CD14-positive monocyte (primary cell): ENCODE data around the gene DNAJB5. TPM values are rescaled to one million over a fixed set of nuclear protein-coding genes. Genes with fewer than 3 reads are reported as not detected.
A peak's percentile ranks its signal among the peaks of the same experiment; 100 is the strongest.

Experiments
- DNase-seq, 3 donors: peaks; one replicate each; pipeline ENCODE4 v3.0.0-alpha.2; 2011 to 2022
- H2AFZ ChIP-seq: 2 replicates; pipeline ENCODE4 v1.6.0; 2012; ENCODE audit warnings: mild to moderate bottlenecking, low read depth, low read length, inconsistent platforms; ENCODE audit not compliant: insufficient read depth, poor library complexity, severe bottlenecking
- H3K27ac ChIP-seq, 2 donors: 1 replicate in 1 of 2; 2 replicates in 1 of 2; pipeline ENCODE4 v1.5.1; 2012 to 2013; ENCODE audit warnings: low read length in 2 of 2, control low read depth in 1 of 2, inconsistent platforms in 1 of 2, low read depth in 1 of 2, mild to moderate bottlenecking in 1 of 2
- H3K27me3 ChIP-seq, 2 donors: one replicate each; pipeline versions ENCODE4 v1.6.0 to v1.6.1; 2011 to 2013; ENCODE audit warnings: low read length in 2 of 2; ENCODE audit not compliant: control insufficient read depth in 2 of 2, insufficient read depth in 2 of 2
- H3K36me3 ChIP-seq, 2 donors: replicated peaks in 1 of 2; 1 replicate in 1 of 2; 2 replicates in 1 of 2; pipeline versions ENCODE4 v1.5.1 to v1.6.1; 2012 to 2013; ENCODE audit warnings: low read length in 2 of 2, control low read depth in 1 of 2, inconsistent platforms in 1 of 2, mild to moderate bottlenecking in 1 of 2; ENCODE audit not compliant: insufficient read depth in 2 of 2, control insufficient read depth in 1 of 2
- H3K4me1 ChIP-seq, 2 donors: 1 replicate in 1 of 2; 2 replicates in 1 of 2; pipeline versions ENCODE4 v1.5.1 to v1.6.1; 2012 to 2013; ENCODE audit warnings: low read length in 2 of 2, control low read depth in 1 of 2, inconsistent platforms in 1 of 2, mild to moderate bottlenecking in 1 of 2, moderate library complexity in 1 of 2; ENCODE audit not compliant: insufficient read depth in 2 of 2, control insufficient read depth in 1 of 2
- H3K4me2 ChIP-seq: replicated peaks from 2 replicates; pipeline ENCODE3; 2012; ENCODE audit warnings: low read length, moderate library complexity, mild to moderate bottlenecking; ENCODE audit not compliant: poor library complexity, severe bottlenecking; ENCODE audit errors: extremely low read depth
- H3K4me3 ChIP-seq, 3 experiments: fragments of 200-600 bp in 1 of 3; sonication (generic) in 1 of 3; replicated peaks in 1 of 3; 1 replicate in 2 of 3; 2 replicates in 1 of 3; pipeline ENCODE4 v1.5.1; 2011 to 2013; ENCODE audit warnings: low read length in 3 of 3, mild to moderate bottlenecking in 3 of 3, control low read depth in 2 of 3, low read depth in 2 of 3, inconsistent platforms in 1 of 3, moderate library complexity in 1 of 3
- H3K79me2 ChIP-seq: 2 replicates; pipeline ENCODE4 v1.6.0; 2012; ENCODE audit warnings: mild to moderate bottlenecking, control low read depth, inconsistent platforms, low read length, moderate library complexity; ENCODE audit not compliant: insufficient read depth
- H3K9ac ChIP-seq: 2 replicates; pipeline ENCODE4 v1.6.0; 2017; ENCODE audit warnings: low read length, mild to moderate bottlenecking; ENCODE audit not compliant: insufficient read depth, poor library complexity, severe bottlenecking
- H3K9me3 ChIP-seq, 2 donors: replicated peaks in 1 of 2; 1 replicate in 1 of 2; 2 replicates in 1 of 2; pipeline versions ENCODE4 v1.5.1 to v1.6.1; 2012 to 2013; ENCODE audit warnings: low read length in 2 of 2, control low read depth in 1 of 2; ENCODE audit not compliant: control insufficient read depth in 1 of 2, insufficient read depth in 1 of 2
- H4K20me1 ChIP-seq: 2 replicates; pipeline ENCODE4 v1.6.0; 2012; ENCODE audit warnings: mild to moderate bottlenecking, low read length, control low read depth, moderate library complexity; ENCODE audit not compliant: insufficient read depth
- H3K27ac Mint-ChIP-seq, 7 donors: one replicate each; pipeline ENCODE4 v1.8.0; 2020; ENCODE audit warnings: mild to moderate bottlenecking in 7 of 7, mixed read lengths in 7 of 7, moderate library complexity in 6 of 7, inconsistent platforms in 2 of 7
- H3K27me3 Mint-ChIP-seq, 3 donors: one replicate each; pipeline ENCODE4 v1.8.0; 2021 to 2022; ENCODE audit warnings: low read depth in 3 of 3, mild to moderate bottlenecking in 3 of 3, mixed read lengths in 3 of 3, moderate library complexity in 3 of 3, inconsistent platforms in 1 of 3
- H3K36me3 Mint-ChIP-seq, 2 donors: one replicate each; pipeline ENCODE4 v1.8.0; 2020; ENCODE audit warnings: mixed read lengths in 2 of 2, inconsistent platforms in 1 of 2, mild to moderate bottlenecking in 1 of 2
- H3K4me1 Mint-ChIP-seq: one replicate; pipeline ENCODE4 v1.8.0; 2020; ENCODE audit warnings: mild to moderate bottlenecking, mixed read lengths
- H3K4me3 Mint-ChIP-seq, 2 donors: one replicate each; pipeline ENCODE4 v1.8.0; 2020; ENCODE audit warnings: mild to moderate bottlenecking in 2 of 2, mixed read lengths in 2 of 2, moderate library complexity in 1 of 2
- H3K9me3 Mint-ChIP-seq, 7 donors: one replicate each; pipeline ENCODE4 v1.8.0; 2020 to 2022; ENCODE audit warnings: mixed read lengths in 7 of 7, mild to moderate bottlenecking in 6 of 7, moderate library complexity in 6 of 7, inconsistent platforms in 2 of 7
- WGBS: methylation state at CpG from one replicate; pipeline ENCODE4 v1.1.5; 2013; ENCODE audit warnings: missing lambda C conversion rate; ENCODE audit not compliant: insufficient coverage; 5-methylcytosine and 5-hydroxymethylcytosine counted together
- intact Hi-C, 2 donors: fragments of 100-400 bp; cut with micrococcal nuclease; formaldehyde crosslinking; loops; one replicate each; pipeline versions ENCODE4 v1.15.0 to v1.15.1; 2023
- polyA plus RNA-seq, 3 donors: library from polyadenylated mRNA; depleted of rRNA in 1 of 3; unstranded in 2 of 3; stranded (reverse) in 1 of 3; fragments of 300-500 nt in 2 of 3; fragments of >200 nt in 1 of 3; fragmentation: Illumina TruSeq in 2 of 3; gene quantifications; 1 replicate in 2 of 3; 2 replicates in 1 of 3; pipeline ENCODE4 v1.2.3, GENCODE V29; 2012 to 2021
- TF ChIP-seq, protein P1 (sequence below): fragments of 200-600 bp; IDR thresholded peaks from one replicate; pipeline ENCODE4 v1.8.0; 2022; ENCODE audit warnings: antibody characterized with exemption, mild to moderate bottlenecking

The DNAJB5 gene
- polyA plus RNA-seq, 3 donors: 0.66 to 1.9 (median 0.84) TPM

DNA sequence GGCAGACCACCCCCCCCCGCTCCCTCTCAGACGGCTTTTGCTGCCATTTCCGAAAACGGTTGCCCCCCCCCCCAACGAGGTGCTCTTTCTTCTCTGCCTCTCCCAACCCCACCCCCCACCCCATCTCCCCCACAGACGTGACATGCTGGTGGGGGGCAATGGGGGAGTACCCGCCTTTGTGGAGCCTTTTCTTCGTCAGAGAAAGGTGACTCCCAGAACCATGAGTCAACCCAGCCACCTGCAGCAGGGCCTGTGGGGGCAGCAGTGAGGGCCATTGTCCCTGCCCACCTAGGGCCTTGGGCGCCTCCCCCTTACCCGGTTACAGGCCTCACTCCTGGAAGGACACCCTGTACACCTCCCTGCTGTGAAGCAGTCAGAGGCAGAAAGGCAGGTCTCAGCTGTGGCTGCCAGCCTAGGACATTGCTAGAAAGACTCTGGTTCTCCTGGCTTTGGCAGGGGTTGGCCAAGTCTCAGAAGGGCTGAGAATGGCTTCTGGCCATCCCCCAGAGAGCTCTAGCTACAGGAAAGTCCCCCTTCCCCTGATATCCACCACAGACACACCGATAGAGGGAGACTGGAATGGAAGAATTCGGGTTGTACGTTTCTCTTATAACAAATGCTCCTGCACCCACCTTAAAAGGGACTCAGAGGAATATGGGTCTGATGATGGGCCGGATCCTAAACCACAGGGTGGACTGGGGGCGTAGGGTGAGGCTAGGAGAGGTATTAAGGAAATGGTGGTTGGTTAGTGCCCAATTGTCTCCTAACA, 2.2 kb downstream of the DNAJB5 start:
- no peak overlapping the region for H3K4me3 ChIP-seq
- Mint-ChIP-seq H3K4me1 (peaks cover 48% of the 10 kb centered on the region), H3K27ac (peak overlapping the region in 6 of 7 donors; percentile 10 to 85 (median 48)), H3K27me3 (peaks cover 7 to 28% (median 18%) of the 10 kb centered on the region in 3 donors), H3K4me3 (no peak overlapping the region), H3K36me3 (peaks cover 0 to 5% of the 10 kb centered on the region in 2 donors), H3K9me3 (peaks cover 0 to 2% (median 0%) of the 10 kb centered on the region in 7 donors)
- WGBS: 60% methylated on average over 2 of the region's 15 CpGs
- no peak overlapping the region for H3K4me2 ChIP-seq
- intact Hi-C loops: loop anchor here in 1 of 2 donors (5.0 kb wide), 1 partner anchor 81 kb away; the partner anchor contains the start of gene VCP
- H3K9ac ChIP-seq: no peak overlapping the region
- peaks cover 25 to 41% of the 10 kb centered on the region in 2 donors for H3K4me1 ChIP-seq
- no peak for DNase-seq
- no peaks in the 10 kb centered on the region for H3K9me3 ChIP-seq
- TF ChIP-seq, protein P1, sequence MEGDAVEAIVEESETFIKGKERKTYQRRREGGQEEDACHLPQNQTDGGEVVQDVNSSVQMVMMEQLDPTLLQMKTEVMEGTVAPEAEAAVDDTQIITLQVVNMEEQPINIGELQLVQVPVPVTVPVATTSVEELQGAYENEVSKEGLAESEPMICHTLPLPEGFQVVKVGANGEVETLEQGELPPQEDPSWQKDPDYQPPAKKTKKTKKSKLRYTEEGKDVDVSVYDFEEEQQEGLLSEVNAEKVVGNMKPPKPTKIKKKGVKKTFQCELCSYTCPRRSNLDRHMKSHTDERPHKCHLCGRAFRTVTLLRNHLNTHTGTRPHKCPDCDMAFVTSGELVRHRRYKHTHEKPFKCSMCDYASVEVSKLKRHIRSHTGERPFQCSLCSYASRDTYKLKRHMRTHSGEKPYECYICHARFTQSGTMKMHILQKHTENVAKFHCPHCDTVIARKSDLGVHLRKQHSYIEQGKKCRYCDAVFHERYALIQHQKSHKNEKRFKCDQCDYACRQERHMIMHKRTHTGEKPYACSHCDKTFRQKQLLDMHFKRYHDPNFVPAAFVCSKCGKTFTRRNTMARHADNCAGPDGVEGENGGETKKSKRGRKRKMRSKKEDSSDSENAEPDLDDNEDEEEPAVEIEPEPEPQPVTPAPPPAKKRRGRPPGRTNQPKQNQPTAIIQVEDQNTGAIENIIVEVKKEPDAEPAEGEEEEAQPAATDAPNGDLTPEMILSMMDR: no peak
- H3K36me3 ChIP-seq: no peaks in the 10 kb centered on the region
- no peak overlapping the region for H2AFZ ChIP-seq
- peaks cover 0 to 10% of the 10 kb centered on the region in 2 donors for H3K27me3 ChIP-seq
- no peaks in the 10 kb centered on the region for H3K79me2 ChIP-seq
- H3K27ac ChIP-seq: no peak overlapping the region
- no peaks in the 10 kb centered on the region for H4K20me1 ChIP-seq

DNA sequence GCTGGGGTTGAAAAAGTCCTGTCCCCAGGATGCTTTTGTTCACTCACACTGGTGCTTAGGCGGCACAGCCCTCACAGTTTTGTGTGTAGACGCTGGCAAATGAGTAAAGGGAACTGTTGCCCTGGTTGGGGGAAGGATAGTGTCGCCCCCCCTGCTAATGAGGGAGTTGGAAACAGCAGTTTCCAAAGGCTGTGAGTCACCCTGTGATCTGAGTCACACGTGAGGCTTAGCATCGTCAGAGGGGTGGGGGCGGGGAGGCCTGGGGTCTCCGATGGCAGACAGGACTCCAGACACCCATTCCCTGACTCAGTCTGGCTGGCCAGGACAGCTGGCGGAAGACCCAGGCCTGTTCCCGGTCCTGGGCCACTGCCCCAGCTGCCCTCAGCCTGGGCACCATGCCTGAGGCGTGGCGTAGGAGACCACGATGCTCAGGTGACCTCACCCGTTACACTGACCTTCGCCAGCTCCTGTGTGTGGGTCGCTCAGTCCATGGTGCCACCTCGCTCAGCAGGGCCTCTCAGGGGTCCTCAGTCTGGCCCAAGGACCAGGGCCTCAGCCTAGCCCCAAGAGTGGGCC, 2.9 kb downstream of the DNAJB5 start:
- WGBS: 71% methylated on average over 14 of the region's 16 CpGs
- Mint-ChIP-seq H3K4me3 (no peak overlapping the region), H3K36me3 (peaks cover 0 to 5% of the 10 kb centered on the region in 2 donors), H3K4me1 (peaks cover 41% of the 10 kb centered on the region), H3K27me3 (peaks cover 6 to 25% (median 17%) of the 10 kb centered on the region in 3 donors), H3K27ac (peak overlapping the region in 6 of 7 donors; percentile 56 to 91 (median 80)), H3K9me3 (peaks cover 0 to 2% (median 0%) of the 10 kb centered on the region in 7 donors)
- Histone ChIP-seq H3K9ac (no peak overlapping the region), H3K27me3 (peaks cover 0 to 10% of the 10 kb centered on the region in 2 donors), H3K79me2 (no peaks in the 10 kb centered on the region), H3K36me3 (no peaks in the 10 kb centered on the region), H3K9me3 (no peaks in the 10 kb centered on the region), H3K4me3 (no peak overlapping the region), H3K4me2 (no peak overlapping the region), H3K4me1 (peaks cover 18 to 35% of the 10 kb centered on the region in 2 donors), H3K27ac (no peak overlapping the region), H2AFZ (no peak overlapping the region), H4K20me1 (no peaks in the 10 kb centered on the region)
- TF ChIP-seq, protein P1: no peak
- DNase-seq: peak; percentile 67 to 90 (median 76)
- intact Hi-C loops: loop anchor here in 1 of 2 donors (5.0 kb wide), 1 partner anchor 80 kb away; the partner anchor contains the start of gene VCP
